Fibroblast of pulmonary artery (primary cell): ENCODE results near the gene GSE1.

ENCODE experiments used
- DNase-seq: peaks from one replicate; pipeline ENCODE4 v3.0.0-alpha.2; 2010; ENCODE audit warnings: low read depth
- H3K4me3 ChIP-seq: replicated peaks from 2 replicates; pipeline ENCODE4 v1.5.1; 2011; ENCODE audit warnings: low read depth, mild to moderate bottlenecking, control low read depth, low read length, moderate library complexity
- TF ChIP-seq, protein P1 (sequence below): IDR thresholded peaks from 2 replicates; pipeline ENCODE4 v1.5.1; 2011; ENCODE audit warnings: mild to moderate bottlenecking, control low read depth, low read length, inconsistent platforms; ENCODE audit errors: missing control alignments

The GSE1 gene

GRCh38 chr16:85680352-85680944, 67.3 kb downstream of the GSE1 start:
- no peak for DNase-seq
- no peak overlapping the region for H3K4me3 ChIP-seq
- TF ChIP-seq, protein P1, sequence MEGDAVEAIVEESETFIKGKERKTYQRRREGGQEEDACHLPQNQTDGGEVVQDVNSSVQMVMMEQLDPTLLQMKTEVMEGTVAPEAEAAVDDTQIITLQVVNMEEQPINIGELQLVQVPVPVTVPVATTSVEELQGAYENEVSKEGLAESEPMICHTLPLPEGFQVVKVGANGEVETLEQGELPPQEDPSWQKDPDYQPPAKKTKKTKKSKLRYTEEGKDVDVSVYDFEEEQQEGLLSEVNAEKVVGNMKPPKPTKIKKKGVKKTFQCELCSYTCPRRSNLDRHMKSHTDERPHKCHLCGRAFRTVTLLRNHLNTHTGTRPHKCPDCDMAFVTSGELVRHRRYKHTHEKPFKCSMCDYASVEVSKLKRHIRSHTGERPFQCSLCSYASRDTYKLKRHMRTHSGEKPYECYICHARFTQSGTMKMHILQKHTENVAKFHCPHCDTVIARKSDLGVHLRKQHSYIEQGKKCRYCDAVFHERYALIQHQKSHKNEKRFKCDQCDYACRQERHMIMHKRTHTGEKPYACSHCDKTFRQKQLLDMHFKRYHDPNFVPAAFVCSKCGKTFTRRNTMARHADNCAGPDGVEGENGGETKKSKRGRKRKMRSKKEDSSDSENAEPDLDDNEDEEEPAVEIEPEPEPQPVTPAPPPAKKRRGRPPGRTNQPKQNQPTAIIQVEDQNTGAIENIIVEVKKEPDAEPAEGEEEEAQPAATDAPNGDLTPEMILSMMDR: no peak

- DNase-seq: no peak
- TF ChIP-seq, protein P1: no peak
Measured at GRCh38 chr16:85681255-85681654, 68.1 kb downstream of the GSE1 start.

DNA sequence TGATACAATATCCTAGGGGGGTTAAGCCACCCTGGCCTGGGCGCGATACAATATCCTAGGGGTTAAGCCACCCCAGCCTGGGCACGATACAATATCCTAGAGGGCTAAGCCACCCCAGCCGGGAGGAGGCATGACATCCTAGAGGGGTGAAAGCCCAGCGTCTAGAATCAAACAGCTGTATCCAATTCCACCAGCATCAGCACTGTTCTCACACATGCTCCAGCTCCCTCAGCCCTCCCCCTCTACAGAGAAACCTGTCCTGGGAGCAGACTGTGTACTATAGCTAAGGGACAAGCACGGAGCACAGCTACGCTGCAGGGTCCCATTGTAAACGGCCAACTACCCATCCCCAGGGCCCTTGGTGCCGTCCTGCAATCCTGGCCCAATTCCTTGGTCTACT, 69.4 kb downstream of the GSE1 start:
- no peak for DNase-seq
- H3K4me3 ChIP-seq: no peak overlapping the region
- TF ChIP-seq, protein P1: no peak

More at GRCh38 chr16:85681255-85681654, 68.1 kb downstream of the GSE1 start:
- H3K4me3 ChIP-seq: no peak overlapping the region

DNA sequence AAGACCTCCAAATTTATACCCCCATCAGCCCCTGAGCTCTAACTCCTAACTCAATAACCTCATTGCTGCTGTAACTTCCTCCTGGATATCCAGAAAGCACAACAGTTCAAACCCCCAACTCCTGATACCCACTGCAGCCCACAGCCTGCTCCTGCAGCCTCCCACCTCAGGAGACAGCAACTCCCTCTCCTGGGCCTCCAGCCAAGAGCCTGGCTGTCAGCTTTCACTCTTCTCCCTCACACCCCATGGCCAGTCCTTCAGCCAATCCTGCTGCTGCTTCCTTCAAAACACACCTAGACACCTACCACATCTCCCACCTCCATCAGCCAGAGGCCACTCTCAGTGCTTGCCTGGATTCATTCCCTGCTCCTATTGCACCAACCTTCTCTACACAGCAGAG, 70.2 kb downstream of the GSE1 start:
- TF ChIP-seq, protein P1: no peak
- H3K4me3 ChIP-seq: no peak overlapping the region

GRCh38 chr16:85685251-85685650, 72.1 kb downstream of the GSE1 start:
- DNase-seq: no peak
- H3K4me3 ChIP-seq: no peak overlapping the region
- TF ChIP-seq, protein P1: no peak

More for the DNA sequence above, 70.2 kb downstream of the GSE1 start:
- DNase-seq: no peak

DNA sequence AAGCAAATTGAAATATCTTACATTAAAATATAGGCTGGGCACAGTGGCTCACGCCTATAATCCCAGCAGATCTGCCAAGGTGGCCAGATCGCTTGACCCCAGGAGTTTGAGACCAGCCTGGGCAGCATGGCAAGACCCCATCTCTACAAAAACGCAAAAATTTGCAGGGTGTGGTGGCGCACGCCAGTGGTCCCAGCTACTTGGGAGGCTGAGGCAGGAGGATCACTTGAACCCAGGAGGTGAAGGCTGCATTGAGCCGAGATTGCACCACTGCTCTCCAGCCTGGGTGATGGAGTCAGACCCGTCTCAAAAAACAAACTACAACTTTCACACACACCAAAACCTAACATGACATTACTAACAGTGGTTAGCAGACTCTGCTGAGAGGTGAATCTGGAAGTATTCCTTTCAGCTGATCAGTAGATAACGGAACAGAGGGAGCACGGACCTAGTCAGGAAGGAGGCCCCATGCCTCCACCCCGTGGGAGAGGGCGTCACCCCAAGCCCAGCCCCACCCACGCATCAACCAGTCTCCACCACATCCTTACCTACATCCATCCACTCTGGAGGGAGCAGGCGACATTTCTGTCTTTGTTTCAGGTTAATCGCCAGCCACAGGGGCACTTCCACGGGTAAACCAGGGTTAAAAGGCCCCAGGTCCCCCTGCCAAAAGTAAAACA, 73.9 kb downstream of the GSE1 start:
- DNase-seq: no peak
- no peak overlapping the region for H3K4me3 ChIP-seq
- TF ChIP-seq, protein P1: no peak
